DMS153 treated with DMSO at 0.1 percent for 48 hours (cell line): ENCODE measurements around the gene BTK.
"Not testable (repeated sequence)": the region's sequence is repeated elsewhere in the genome, so short reads cannot be mapped to it uniquely, and the experiment has no call there.

Source experiments
- DNase-seq: peaks from one replicate; lab custom pipeline; 2025; ENCODE audit not compliant: unreplicated experiment; lab: John Stamatoyannopoulos, UW

BTK gene

DNA sequence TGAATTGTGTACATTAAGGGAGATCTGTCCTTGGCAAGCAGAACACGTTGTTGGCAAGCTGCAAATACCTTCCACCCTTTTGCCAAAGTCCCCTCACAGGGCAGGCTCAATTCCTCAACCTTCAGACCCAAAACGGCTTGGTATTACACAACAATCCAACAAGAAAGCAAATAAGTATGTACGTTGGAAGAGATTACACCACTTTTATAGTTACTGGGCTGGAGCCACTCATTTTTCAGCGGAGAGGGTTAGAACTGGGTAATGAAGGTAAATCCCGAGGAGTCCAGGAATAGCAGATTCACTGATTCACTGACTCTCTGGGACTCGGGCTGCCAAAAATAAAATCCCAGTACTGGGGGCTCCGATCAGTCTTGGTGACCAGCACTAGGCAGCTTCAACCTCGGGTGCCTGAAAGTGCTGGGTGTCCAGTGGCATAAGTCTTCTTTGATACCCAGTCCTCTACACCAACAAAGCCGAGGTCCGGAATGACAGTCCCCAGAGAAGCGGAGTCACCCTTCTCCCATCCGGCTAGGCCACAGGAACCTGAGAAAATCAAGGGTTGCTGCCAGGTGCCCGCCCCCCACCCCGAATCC, 38.0 kb downstream of the BTK start:
- no peak for DNase-seq

DNA sequence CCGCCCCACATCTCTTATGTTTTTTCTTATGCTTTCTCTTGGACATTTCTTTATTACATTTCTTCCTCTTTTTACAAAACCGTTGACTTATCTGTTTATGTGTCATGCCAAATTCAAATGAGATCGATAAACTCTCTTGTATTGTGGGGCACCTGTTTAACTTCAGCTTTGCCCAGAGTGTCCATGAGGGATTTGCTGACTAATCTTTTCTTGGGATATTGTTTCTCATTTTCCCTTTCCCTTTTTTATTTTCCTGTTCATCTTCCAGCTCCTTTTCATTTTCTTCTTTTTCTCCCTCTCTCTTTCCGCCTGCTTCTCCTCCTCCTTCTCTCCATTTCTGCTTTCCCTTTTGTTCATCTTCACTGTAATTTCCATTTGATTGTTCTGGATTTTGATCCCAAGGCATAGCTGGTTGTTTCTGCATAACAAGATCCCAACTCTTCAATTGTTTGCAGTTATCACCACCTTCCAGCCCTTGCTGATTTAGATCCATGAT, 48.2 kb downstream of the BTK start:
- no peak for DNase-seq

DNA sequence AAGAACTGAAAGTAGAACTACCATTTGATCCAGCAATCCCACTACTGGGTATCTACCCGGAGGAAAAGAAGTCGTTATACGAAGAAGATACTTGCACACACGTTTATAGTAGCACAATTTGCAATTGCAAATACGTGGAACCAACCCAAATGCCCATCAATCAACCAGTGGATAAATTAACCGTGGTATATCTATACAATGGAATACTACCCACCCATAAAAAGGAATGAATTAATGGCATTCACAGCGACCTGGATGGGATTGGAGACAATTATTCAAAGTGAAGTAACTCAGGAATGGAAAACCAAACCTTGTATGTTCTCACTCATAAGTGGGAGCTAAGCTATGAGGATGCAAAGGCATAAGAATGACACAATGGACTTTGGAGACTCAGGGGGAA, 51.7 kb downstream of the BTK start:
- DNase-seq, result not testable (repeated sequence)

DNA sequence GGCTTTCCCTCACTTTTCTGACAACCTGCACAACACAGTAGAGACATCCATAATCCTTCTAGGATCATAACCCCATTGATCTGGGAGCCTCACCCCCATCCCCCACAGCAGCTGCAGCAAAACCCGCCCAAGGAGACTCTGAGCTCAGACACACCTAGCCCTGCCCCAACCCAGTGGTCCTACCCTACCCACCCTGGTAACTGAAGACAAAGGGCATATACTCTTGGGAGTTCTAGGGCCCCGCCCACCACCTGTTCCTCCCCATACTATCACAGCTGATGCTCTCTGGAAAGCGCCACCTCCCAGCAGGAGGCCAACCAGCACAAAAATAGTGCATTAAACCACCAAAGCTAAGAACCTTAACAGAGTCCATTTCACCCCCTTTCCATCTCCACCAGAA, 59.4 kb downstream of the BTK start:
- not testable (repeated sequence) for DNase-seq

DNA sequence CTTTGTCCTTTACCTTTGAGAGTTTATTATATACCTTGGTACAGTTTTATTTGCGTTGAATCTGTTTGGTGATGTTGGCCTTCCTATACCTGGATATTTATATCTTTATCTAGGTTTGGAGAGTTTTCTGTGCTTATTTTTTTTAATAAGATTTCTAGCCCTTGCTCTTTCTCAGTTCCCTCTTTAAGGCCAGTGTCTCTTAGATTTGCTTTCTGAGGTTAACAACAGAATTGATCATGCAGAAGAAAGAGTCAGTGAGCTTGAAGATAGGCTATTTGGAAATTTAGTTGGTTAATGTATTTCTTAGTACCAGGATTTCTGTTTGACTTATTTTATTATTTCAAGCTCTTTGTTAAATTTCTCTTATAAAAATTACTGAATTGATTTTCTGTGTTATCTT, 82.2 kb downstream of the BTK start:
- no peak for DNase-seq
